Activated T-cell treated with anti-CD3 and anti-CD28 coated beads for 48 hours (primary cell): Measurements from ENCODE around the gene VGF.

Experiments
- DNase-seq: peaks from one replicate; pipeline ENCODE4 v3.0.0-alpha.2; 2020; ENCODE audit warnings: low read depth

The VGF gene

GRCh38 chr7:101165958-101166647, 734 bp upstream of the VGF start:
- DNase-seq = no peak

DNA sequence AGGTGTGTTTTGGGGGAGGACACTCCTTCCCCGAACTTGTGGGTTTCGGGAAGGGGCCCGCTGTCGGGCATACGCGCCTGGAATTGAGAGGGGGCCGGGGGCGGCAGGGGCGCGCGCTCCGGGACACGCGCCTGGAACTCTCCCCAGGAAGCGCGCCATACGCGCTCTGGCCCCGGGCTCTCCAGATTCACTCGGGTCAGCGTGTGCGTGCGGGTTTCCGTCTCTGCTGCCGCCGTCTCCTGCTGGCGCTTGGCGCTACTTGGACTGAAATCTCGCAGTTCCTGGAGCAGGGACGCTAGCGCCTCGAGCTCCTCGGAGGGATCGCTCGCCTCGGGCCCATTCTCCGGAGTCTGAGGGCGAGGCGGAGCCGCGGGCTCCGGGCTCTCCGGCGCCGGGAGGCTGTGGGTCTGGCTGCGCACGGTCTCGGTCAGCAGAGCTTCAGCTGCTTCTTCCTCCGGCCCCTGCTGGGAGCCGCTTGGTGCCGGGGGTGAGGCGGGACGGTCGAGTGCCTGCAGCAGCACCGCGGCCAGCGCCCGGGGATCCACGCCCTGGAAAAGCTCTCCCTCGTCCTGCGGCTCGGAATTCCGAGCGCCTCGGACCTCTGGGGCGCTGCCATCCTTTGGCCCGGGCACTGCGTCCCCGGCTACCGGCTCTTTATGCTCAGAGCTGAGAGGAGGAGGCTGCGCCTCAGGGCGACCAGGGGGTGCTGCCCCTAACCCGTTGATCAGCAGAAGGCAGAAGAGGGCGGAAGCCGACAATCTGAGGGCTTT, 1.1 kb downstream of the VGF start:
- no peak for DNase-seq

DNA sequence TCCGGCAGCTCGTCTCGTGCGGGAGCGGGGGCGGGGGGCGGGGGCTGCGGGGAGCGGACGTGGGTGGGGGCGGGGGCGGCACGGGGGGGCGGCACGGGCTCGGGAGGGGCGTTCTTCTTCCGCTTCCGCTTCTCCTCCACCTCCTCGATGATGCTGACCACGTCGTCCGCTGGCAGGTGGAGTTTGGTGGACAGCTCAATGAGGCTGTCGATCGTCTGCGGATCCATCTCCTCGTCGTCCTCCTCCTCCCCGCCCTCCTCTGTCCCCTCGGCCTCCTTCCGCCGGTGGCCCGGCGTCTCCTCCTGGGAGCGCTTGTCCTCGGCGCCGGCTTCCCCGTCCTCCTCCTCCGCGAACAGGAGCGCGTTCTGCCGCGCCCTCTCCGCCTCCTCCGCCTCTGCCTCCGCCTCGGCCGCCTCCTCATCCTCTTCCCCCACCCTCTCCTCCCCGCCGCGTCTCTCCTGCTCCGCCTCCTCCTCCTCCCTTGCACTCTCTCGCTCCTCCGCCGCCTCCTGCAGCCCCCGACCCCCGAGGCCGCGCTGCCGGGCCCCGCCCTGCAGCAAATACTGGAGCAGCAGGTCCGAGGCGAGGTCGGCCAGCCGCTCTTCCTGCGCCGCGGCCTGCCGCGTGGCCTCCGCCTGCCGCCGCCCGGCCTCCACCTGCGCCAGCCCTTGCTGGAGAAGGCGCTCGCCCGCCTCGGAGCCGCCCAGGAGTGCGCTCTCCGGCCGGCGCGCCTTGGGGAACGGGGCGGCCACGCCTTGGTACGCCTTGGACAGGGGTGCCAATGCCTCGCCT, 1.9 kb downstream of the VGF start:
- no peak for DNase-seq

- no peak for DNase-seq
Measured at GRCh38 chr7:101162551-101163278, 2.7 kb downstream of the VGF start.

DNA sequence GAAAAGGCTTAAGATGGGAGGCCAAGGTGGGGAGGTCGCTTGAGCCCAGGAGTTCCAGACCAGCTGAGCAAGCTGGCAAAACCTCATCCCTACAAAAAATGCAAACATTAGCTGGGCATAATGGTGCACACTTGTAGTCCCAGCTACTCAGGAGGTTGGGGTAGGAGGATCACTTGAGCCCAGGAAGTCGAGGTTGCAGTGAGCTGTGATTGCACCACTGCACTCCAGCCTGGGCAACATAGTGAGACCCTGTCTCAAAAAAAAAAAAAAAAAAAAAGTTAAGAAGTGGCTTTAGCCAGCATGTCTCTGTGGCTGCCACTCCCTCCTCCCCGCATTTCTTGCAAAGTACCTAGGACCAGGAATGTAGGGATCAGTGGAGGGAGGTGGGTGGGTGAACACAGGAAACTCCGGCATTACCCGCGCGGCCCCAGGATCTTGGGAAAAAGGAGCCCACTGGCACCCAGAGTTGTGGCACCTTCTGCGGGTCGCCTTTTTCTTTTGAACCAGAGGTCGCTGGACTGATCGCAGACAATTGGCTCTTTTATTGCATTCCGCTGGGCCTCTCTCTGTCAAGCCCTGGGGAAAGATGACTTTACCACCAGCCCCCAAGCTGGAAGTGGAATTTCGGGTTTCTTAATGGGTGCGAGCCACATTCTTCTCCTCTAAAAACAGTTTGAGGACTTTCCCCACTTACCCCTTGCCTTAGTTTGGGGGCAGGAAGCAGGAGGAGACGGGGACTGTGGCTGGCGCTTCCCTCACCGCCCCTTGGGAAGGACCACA, 3.5 kb downstream of the VGF start:
- DNase-seq = no peak

- no peak for DNase-seq
Measured at GRCh38 chr7:101160910-101161309, 4.5 kb downstream of the VGF start.

GRCh38 chr7:101159696-101160674, 5.4 kb downstream of the VGF start:
- no peak for DNase-seq

- no peak for DNase-seq
Measured at GRCh38 chr7:101156866-101157589, 8.3 kb downstream of the VGF start.

DNA sequence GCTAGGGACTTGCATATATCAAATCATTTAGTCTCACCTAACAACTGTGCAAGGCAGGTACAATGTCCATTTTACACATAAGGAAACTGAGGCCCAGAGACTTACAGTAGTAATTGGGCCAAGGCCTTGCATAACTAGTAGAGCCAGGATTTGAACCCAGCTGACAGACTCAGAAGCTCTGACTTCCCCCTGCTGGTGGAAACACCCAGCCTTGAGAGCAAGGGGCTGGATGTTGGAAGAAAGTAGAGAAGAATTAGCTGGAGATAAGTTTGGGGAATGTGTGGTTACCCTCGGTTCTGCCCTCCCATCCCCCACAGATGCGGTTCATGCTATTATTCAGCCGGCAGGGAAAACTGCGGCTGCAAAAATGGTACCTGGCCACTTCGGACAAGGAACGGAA, 9.1 kb downstream of the VGF start:
- DNase-seq = no peak

GRCh38 chr7:101155303-101155702, 10.1 kb downstream of the VGF start:
- DNase-seq = no peak

DNA sequence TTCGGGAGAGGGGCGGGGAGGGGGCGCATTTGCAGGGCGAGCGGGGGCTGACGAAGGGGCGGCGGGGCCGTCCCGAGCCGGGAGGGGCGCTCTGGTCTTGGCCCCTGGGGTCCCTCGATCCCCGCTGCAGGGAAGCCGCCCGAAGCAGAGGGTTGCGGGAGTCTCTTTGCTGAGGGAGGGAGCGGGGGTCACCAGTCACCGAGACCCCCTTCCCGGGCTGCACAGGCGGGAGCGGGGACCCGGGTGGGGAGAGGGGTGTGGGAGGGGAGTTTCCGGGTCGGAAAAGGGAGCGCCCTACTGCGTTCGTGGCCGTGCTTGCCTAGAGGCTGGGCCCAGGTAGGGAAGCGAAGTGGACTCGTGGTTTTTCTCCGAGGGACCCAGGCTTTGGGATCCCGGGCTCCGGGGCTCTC, 10.7 kb downstream of the VGF start:
- no peak for DNase-seq

- peak; percentile 94 for DNase-seq
Measured at GRCh38 chr7:101153969-101154692, 11.2 kb downstream of the VGF start, which contains the start of gene AP1S1. Gene AP1S1, plus strand, starts transcription at chr7:101154476. Its CDS starts 39 bp downstream, at chr7:101154515.

DNA sequence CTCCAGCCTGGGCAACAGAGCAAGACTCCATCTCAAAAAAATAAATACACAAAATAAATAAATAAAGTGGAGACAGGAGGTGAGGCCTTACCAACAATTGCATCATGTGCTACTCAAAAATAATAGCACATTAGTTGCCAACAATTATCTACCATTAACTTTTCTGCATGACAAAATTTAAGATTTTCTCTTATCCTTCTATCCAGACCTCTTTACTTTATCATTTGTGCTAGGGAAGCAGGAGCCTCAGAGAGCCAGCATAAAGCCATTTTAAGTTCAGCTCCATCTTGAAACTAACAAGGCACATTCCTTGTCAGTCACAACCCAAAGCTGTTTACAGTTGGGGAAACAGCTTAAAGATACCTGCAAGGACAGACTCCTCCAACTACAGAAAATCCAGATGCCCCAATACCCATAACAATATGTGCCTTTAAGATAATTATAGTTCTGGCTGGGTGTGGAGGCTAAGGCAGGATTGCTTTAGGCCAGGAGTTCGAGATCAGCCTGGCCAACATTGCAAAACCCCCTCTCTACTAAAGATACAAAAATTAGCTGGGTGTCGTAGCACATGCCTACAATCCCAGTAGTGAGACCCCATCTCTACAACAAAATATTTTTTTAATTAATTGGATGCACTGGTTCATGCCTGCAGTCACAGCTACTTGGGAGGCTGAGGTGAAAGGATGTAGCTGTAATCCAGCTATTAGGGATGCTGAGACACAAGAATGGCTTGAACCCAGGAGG, 13.3 kb downstream of the VGF start:
- no peak for DNase-seq

- no peak for DNase-seq
Measured at GRCh38 chr7:101140746-101141382, 24.5 kb downstream of the VGF start.

DNA sequence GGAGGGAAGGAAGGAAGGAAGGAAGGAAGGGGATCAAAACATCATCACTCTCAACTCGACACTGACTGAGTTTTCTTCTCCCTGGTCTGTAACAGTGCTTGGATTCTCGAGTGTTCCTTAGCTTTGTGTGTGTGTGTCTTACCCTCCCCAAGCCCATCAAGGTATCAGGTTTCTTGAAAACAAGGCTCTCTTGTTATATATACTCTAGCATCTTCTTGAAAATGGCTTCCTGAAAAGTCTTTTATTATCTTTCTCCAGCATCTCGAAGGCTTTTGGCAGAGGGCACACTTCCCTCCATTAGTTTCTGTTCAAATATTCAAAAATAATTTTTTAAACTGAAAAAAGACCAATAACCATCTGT, 25.1 kb downstream of the VGF start:
- DNase-seq = no peak

- peak; percentile 83 for DNase-seq
Measured at GRCh38 chr7:101138213-101138870, 27.0 kb downstream of the VGF start.

DNA sequence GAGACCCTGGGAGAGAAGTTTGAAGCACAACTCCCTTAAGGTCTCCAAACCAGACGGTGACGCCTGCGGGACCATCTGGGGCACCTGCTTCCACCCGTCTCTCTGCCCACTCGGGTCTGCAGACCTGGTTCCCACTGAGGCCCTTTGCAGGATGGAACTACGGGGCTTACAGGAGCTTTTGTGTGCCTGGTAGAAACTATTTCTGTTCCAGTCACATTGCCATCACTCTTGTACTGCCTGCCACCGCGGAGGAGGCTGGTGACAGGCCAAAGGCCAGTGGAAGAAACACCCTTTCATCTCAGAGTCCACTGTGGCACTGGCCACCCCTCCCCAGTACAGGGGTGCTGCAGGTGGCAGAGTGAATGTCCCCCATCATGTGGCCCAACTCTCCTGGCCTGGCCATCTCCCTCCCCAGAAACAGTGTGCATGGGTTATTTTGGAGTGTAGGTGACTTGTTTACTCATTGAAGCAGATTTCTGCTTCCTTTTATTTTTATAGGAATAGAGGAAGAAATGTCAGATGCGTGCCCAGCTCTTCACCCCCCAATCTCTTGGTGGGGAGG, 27.6 kb downstream of the VGF start:
- DNase-seq = no peak
